Measurements from ENCODE around the gene RGL4. TPM values are rescaled to one million over a fixed set of nuclear protein-coding genes. Genes with fewer than 3 reads are reported as not detected.

The RGL4 gene
- total RNA-seq, 3 donors from 2014 or later (not counting 1 experiment from before 2014, with no cell fraction given): 11.6 to 14.5 (median 12.7) TPM

DNA sequence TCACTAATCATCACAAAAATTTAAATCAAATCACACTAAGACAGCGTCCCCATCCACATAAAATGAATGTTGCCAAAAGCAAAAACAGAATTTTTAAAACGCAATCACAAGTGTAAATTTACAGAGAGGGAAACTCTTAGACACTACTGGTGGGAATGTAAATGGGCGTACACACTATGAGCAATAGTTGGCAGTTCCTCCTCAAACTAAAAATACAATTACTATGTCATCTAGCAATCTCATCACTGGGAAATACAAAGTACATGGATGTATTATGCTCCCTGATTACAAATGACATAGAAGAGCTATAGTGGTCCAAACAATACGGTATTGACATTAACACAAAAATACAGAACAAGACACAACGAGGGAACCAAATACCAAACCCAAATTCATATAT, 8.7 kb upstream of the RGL4 start:
- DNase-seq (no peak), ATAC-seq (no peak)
- Histone ChIP-seq H3K4me3 (ENCODE audit: low read length) (no peak overlapping the region), H3K9me3 (ENCODE audit: control insufficient read depth, insufficient read depth, low read length) (no peaks in the 10 kb centered on the region), H3K27me3 (ENCODE audit: control insufficient read depth, insufficient read depth, low read length) (no peaks in the 10 kb centered on the region), H3K27ac (ENCODE audit: low read length) (no peak overlapping the region), H3K36me3 (ENCODE audit: control insufficient read depth, insufficient read depth, low read length) (peaks cover 2% of the 10 kb centered on the region), H3K4me1 (ENCODE audit: control insufficient read depth, insufficient read depth, low read length) (peaks cover 1% of the 10 kb centered on the region)
- H3K27me3 Mint-ChIP-seq (ENCODE audit: low read depth in 2 of 2): no peaks in the 10 kb centered on the region
- no peak overlapping the region for H3K4me3 Mint-ChIP-seq
- no peaks in the 10 kb centered on the region for H3K9me3 Mint-ChIP-seq
- H3K27ac Mint-ChIP-seq: no peak overlapping the region
- TF ChIP-seq, protein P1, sequence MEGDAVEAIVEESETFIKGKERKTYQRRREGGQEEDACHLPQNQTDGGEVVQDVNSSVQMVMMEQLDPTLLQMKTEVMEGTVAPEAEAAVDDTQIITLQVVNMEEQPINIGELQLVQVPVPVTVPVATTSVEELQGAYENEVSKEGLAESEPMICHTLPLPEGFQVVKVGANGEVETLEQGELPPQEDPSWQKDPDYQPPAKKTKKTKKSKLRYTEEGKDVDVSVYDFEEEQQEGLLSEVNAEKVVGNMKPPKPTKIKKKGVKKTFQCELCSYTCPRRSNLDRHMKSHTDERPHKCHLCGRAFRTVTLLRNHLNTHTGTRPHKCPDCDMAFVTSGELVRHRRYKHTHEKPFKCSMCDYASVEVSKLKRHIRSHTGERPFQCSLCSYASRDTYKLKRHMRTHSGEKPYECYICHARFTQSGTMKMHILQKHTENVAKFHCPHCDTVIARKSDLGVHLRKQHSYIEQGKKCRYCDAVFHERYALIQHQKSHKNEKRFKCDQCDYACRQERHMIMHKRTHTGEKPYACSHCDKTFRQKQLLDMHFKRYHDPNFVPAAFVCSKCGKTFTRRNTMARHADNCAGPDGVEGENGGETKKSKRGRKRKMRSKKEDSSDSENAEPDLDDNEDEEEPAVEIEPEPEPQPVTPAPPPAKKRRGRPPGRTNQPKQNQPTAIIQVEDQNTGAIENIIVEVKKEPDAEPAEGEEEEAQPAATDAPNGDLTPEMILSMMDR (IDR thresholded peaks at IDR 0.05): no peak
- intact Hi-C loops (cut with micrococcal nuclease): no loop called here
- no peaks in the 10 kb centered on the region for H3K36me3 Mint-ChIP-seq
- WGBS (ENCODE audit: insufficient coverage): 74% methylated on average over 3 of the region's 5 CpGs
- H3K4me1 Mint-ChIP-seq: peaks cover 0 to 21% of the 10 kb centered on the region in 2 donors

GRCh38 chr22:23682827-23683355, 7.9 kb upstream of the RGL4 start:
- DNase-seq: no peak
- 63% methylated on average over 4 of the region's 4 CpGs for WGBS (ENCODE audit: insufficient coverage)
- no peak overlapping the region for H3K27ac Mint-ChIP-seq
- Histone ChIP-seq H3K4me1 (ENCODE audit: control insufficient read depth, insufficient read depth, low read length) (no peaks in the 10 kb centered on the region), H3K27ac (ENCODE audit: low read length) (no peak overlapping the region), H3K4me3 (ENCODE audit: low read length) (no peak overlapping the region), H3K9me3 (ENCODE audit: control insufficient read depth, insufficient read depth, low read length) (no peaks in the 10 kb centered on the region), H3K27me3 (ENCODE audit: control insufficient read depth, insufficient read depth, low read length) (no peaks in the 10 kb centered on the region), H3K36me3 (ENCODE audit: control insufficient read depth, insufficient read depth, low read length) (peaks cover 2% of the 10 kb centered on the region)
- TF ChIP-seq, protein P1 (IDR thresholded peaks at IDR 0.05): no peak
- peaks cover 0 to 16% of the 10 kb centered on the region in 2 donors for H3K4me1 Mint-ChIP-seq
- H3K9me3 Mint-ChIP-seq: no peaks in the 10 kb centered on the region
- no peaks in the 10 kb centered on the region for H3K36me3 Mint-ChIP-seq
- intact Hi-C loops (cut with micrococcal nuclease): no loop called here
- H3K4me3 Mint-ChIP-seq: no peak overlapping the region
- no peak for ATAC-seq
- H3K27me3 Mint-ChIP-seq (ENCODE audit: low read depth in 2 of 2): no peaks in the 10 kb centered on the region

DNA sequence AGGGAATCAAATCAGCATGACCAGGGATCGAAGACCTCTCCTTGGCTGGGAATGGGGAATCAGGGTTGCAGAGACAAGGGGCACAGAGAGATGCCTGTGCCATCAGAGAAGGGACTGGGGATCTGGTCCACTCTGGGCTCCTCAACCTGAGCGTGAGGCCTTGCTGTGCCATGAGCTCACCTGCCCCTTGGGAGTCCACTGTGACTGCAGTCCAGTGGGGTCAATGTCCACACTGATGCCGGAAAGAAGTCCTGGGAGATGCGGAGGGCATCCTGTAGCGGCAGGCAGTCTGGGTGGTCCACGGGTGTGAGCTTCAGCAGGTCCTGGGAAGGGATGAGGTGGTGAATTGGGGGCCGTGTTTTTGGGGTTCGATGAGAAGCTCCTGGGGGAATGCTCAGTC, 7.3 kb upstream of the RGL4 start:
- intact Hi-C loops (cut with micrococcal nuclease): no loop called here
- H3K4me3 Mint-ChIP-seq: no peak overlapping the region
- no peak overlapping the region for H3K4me3 ChIP-seq (ENCODE audit: low read length)
- peaks cover 2% of the 10 kb centered on the region for H3K36me3 ChIP-seq (ENCODE audit: control insufficient read depth, insufficient read depth, low read length)
- peaks cover 0 to 12% of the 10 kb centered on the region in 2 donors for H3K4me1 Mint-ChIP-seq
- no peaks in the 10 kb centered on the region for H3K27me3 ChIP-seq (ENCODE audit: control insufficient read depth, insufficient read depth, low read length)
- ATAC-seq (no peak), DNase-seq (no peak)
- TF ChIP-seq, protein P1 (IDR thresholded peaks at IDR 0.05): no peak
- H3K36me3 Mint-ChIP-seq: no peaks in the 10 kb centered on the region
- no peaks in the 10 kb centered on the region for H3K9me3 ChIP-seq (ENCODE audit: control insufficient read depth, insufficient read depth, low read length)
- no peak overlapping the region for H3K27ac ChIP-seq (ENCODE audit: low read length)
- no peaks in the 10 kb centered on the region for H3K4me1 ChIP-seq (ENCODE audit: control insufficient read depth, insufficient read depth, low read length)
- no peaks in the 10 kb centered on the region for H3K9me3 Mint-ChIP-seq
- WGBS (ENCODE audit: insufficient coverage): 98% methylated on average over 8 of the region's 8 CpGs
- no peak overlapping the region for H3K27ac Mint-ChIP-seq
- H3K27me3 Mint-ChIP-seq (ENCODE audit: low read depth in 2 of 2): no peaks in the 10 kb centered on the region

- H3K4me3 Mint-ChIP-seq: no peak overlapping the region
- no peaks in the 10 kb centered on the region for H3K27me3 Mint-ChIP-seq (ENCODE audit: low read depth in 2 of 2)
- intact Hi-C loops (cut with micrococcal nuclease): no loop called here
- ATAC-seq (no peak), DNase-seq (no peak)
- TF ChIP-seq, protein P1 (IDR thresholded peaks at IDR 0.05): no peak
- no peak overlapping the region for H3K4me3 ChIP-seq (ENCODE audit: low read length)
- H3K27ac ChIP-seq (ENCODE audit: low read length): no peak overlapping the region
- H3K4me1 Mint-ChIP-seq: peaks cover 0 to 12% of the 10 kb centered on the region in 2 donors
- WGBS (ENCODE audit: insufficient coverage): 88% methylated on average over 6 of the region's 6 CpGs
- H3K36me3 ChIP-seq (ENCODE audit: control insufficient read depth, insufficient read depth, low read length): peaks cover 2% of the 10 kb centered on the region
- H3K27me3 ChIP-seq (ENCODE audit: control insufficient read depth, insufficient read depth, low read length): no peaks in the 10 kb centered on the region
- no peaks in the 10 kb centered on the region for H3K36me3 Mint-ChIP-seq
- H3K9me3 ChIP-seq (ENCODE audit: control insufficient read depth, insufficient read depth, low read length): no peaks in the 10 kb centered on the region
- H3K27ac Mint-ChIP-seq: no peak overlapping the region
- H3K9me3 Mint-ChIP-seq: no peaks in the 10 kb centered on the region
- no peaks in the 10 kb centered on the region for H3K4me1 ChIP-seq (ENCODE audit: control insufficient read depth, insufficient read depth, low read length)
These were observed 6.8 kb upstream of the RGL4 start for GRCh38 chr22:23684026-23684425.
